K562 (cell line): ENCODE data around the gene CPLX3. TPM values are rescaled to one million over a fixed set of nuclear protein-coding genes. Genes with fewer than 3 reads are reported as not detected.

ENCODE experiments used
- ATAC-seq: fragments of 200-7000 bp; cut with Tn5 transposase; 3 replicates; pipeline ENCODE4 v1.9.1; 2020; ENCODE audit warnings: moderate library complexity
- BruUV-seq: library from RNA; stranded (reverse); fragments of 400-500 nt; replicated peaks from 2 replicates; lab custom pipeline; 2021; lab: Mats Ljungman, UMichigan
- CTCF ChIA-PET: fragments of 300-600 bp; formaldehyde crosslinking; extraction: SDS; loops from one replicate; lab custom pipeline; 2021; ENCODE audit warnings: low intra/inter-chr PET ratio; lab: Yijun Ruan, JAX
- POLR2A ChIA-PET: fragments of 300-600, 350-650 bp; sonication (Branson Sonifier 250); formaldehyde crosslinking; extraction: SDS; loops from one replicate; lab custom pipeline; 2021; ENCODE audit warnings: antibody characterized with exemption, inconsistent platforms; lab: Yijun Ruan, JAX
- DNase-seq, 4 experiments: peaks; one replicate each; pipeline versions ENCODE4 v3.0.0 to v3.0.0-alpha.2; 2011 to 2018; ENCODE audit warnings: low spot score in 3 of 4, mixed read lengths in 3 of 4; ENCODE audit errors: extremely low read depth in 1 of 4
- FAIRE-seq: peaks from 2 replicates; lab custom pipeline; 2011; peaks lifted over from hg19 to GRCh38; lab: Jason Lieb, UNC
- H2AFZ ChIP-seq: 2 replicates; pipeline ENCODE4 v1.6.0; 2011; ENCODE audit warnings: low read depth, low read length, control low read depth, inconsistent platforms
- H3K27ac ChIP-seq: fragments of 200-600 bp; 3 replicates; pipeline ENCODE4 v1.8.0; 2011; ENCODE audit warnings: low read depth, mild to moderate bottlenecking, control low read depth, inconsistent platforms, low read length, moderate library complexity, mixed read lengths; ENCODE audit errors: extremely low read depth
- H3K27me3 ChIP-seq, 2 experiments: fragments of 300-600 bp in 1 of 2; 2 replicates in 1 of 2; 3 replicates in 1 of 2; pipeline versions ENCODE4 v1.6.0 to v1.8.0; 2011; ENCODE audit warnings: inconsistent platforms in 2 of 2, low read length in 2 of 2, mild to moderate bottlenecking in 1 of 2, mixed read lengths in 1 of 2, moderate library complexity in 1 of 2; ENCODE audit not compliant: control insufficient read depth in 2 of 2, insufficient read depth in 2 of 2
- H3K36me3 ChIP-seq: fragments of 300-600 bp; 3 replicates; pipeline ENCODE4 v1.8.0; 2011; ENCODE audit warnings: mild to moderate bottlenecking, low read length, inconsistent platforms; ENCODE audit not compliant: control insufficient read depth, insufficient read depth
- H3K4me1 ChIP-seq, 2 experiments: fragments of 200-600 bp in 1 of 2; replicated peaks in 1 of 2; 2 replicates in 1 of 2; 3 replicates in 1 of 2; pipeline versions ENCODE4 v1.5.1 to v1.8.0; 2011; ENCODE audit warnings: inconsistent platforms in 2 of 2, low read length in 2 of 2, mild to moderate bottlenecking in 1 of 2, mixed read lengths in 1 of 2, moderate library complexity in 1 of 2; ENCODE audit not compliant: control insufficient read depth in 2 of 2, insufficient read depth in 2 of 2
- H3K4me2 ChIP-seq: 2 replicates; pipeline ENCODE4 v1.6.1; 2011; ENCODE audit warnings: low read length, control low read depth, inconsistent platforms, mixed read lengths; ENCODE audit not compliant: insufficient read depth
- H3K4me3 ChIP-seq: fragments of 200-600 bp; sonication (generic), shearing (Covaris generic); 2 replicates; pipeline ENCODE4 v1.5.1; 2016; ENCODE audit warnings: control low read depth, inconsistent platforms
- H3K79me2 ChIP-seq: fragments of 200-600 bp; 3 replicates; pipeline ENCODE4 v1.8.0; 2011; ENCODE audit warnings: low read length, inconsistent platforms; ENCODE audit not compliant: control insufficient read depth, insufficient read depth
- H3K9ac ChIP-seq, 2 experiments: 2 replicates each; pipeline versions ENCODE4 v1.6.0 to v1.6.1; 2011; ENCODE audit warnings: low read depth in 2 of 2, low read length in 2 of 2, control low read depth in 1 of 2, inconsistent platforms in 1 of 2, mild to moderate bottlenecking in 1 of 2, mixed read lengths in 1 of 2; ENCODE audit not compliant: insufficient read depth in 1 of 2
- H3K9me1 ChIP-seq: one replicate; pipeline ENCODE4 v1.6.0; 2011; ENCODE audit warnings: inconsistent platforms, mild to moderate bottlenecking, low read length, moderate library complexity; ENCODE audit not compliant: control insufficient read depth, insufficient read depth
- H3K9me3 ChIP-seq: replicated peaks from 2 replicates; pipeline ENCODE4 v1.5.1; 2011; ENCODE audit warnings: low read depth, low read length, inconsistent platforms; ENCODE audit not compliant: control insufficient read depth, insufficient read depth
- H4K20me1 ChIP-seq: replicated peaks from 2 replicates; pipeline ENCODE4 v1.6.1; 2011; ENCODE audit warnings: low read length, inconsistent platforms, mixed read lengths; ENCODE audit not compliant: control insufficient read depth, insufficient read depth
- ARID4B ChIP-seq: sonication (generic); formaldehyde crosslinking; IDR thresholded peaks from 2 replicates; pipeline ENCODE4 v1.8.0; 2022; ENCODE audit warnings: mild to moderate bottlenecking, missing genetic modification reagents
- CBX3 ChIP-seq, 2 experiments: IDR thresholded peaks; 1 replicate in 1 of 2; 2 replicates in 1 of 2; pipeline ENCODE4 v1.6.1; 2012; ENCODE audit warnings: inconsistent platforms in 2 of 2, low read length in 2 of 2, borderline replicate concordance in 1 of 2, control low read depth in 1 of 2
- CEBPB ChIP-seq: fragments of 450-650 bp; IDR thresholded peaks from 2 replicates; pipeline ENCODE4 v1.6.1; 2016; ENCODE audit warnings: missing genetic modification characterization, missing compliant biosample characterization
- HSF4 ChIP-seq: fragments of 250-450 bp; sonication (Bioruptor Pico); IDR thresholded peaks from 2 replicates; pipeline ENCODE4 v2.1.2; 2022; ENCODE audit warnings: mild to moderate bottlenecking, moderate library complexity, borderline replicate concordance
- RBM14 ChIP-seq: fragments of 200-400 bp; formaldehyde crosslinking; IDR thresholded peaks from 2 replicates; pipeline ENCODE4 v1.6.1; 2018; ENCODE audit warnings: low read depth, mild to moderate bottlenecking, low read length, moderate library complexity, borderline replicate concordance; ENCODE audit not compliant: insufficient read depth
- SP1 ChIP-seq: sonication (generic); formaldehyde crosslinking; IDR thresholded peaks from 2 replicates; pipeline ENCODE4 v1.8.1; 2022; ENCODE audit warnings: mild to moderate bottlenecking, missing genetic modification reagents
- TEAD1 ChIP-seq, 2 experiments: fragments of 450-650 bp in 1 of 2; sonication (generic) in 1 of 2; formaldehyde crosslinking; IDR thresholded peaks; 2 replicates each; pipeline versions ENCODE4 v1.4.0 to v1.8.0; 2020 to 2022; ENCODE audit warnings: mild to moderate bottlenecking in 2 of 2, missing genetic modification reagents in 1 of 2
- YY1 ChIP-seq, 3 experiments: IDR thresholded peaks; 2 replicates each; pipeline ENCODE4 v1.6.1; 2011; ENCODE audit warnings: low read length in 2 of 3, mild to moderate bottlenecking in 2 of 3, moderate library complexity in 2 of 3, borderline replicate concordance in 1 of 3, control low read depth in 1 of 3, low read depth in 1 of 3; ENCODE audit not compliant: insufficient read depth in 3 of 3, insufficient replicate concordance in 2 of 3, control insufficient read depth in 1 of 3, insufficient read length in 1 of 3; ENCODE audit errors: extremely low read depth in 1 of 3
- WGBS: fragments of 100-300 bp; shearing (Covaris generic); methylation state at CpG from one replicate; pipeline ENCODE4 v1.1.6; 2016; ENCODE audit warnings: low coverage, mixed read lengths; ENCODE audit not compliant: insufficient coverage; ENCODE audit errors: missing lambda C conversion rate; 5-methylcytosine and 5-hydroxymethylcytosine counted together
- in situ Hi-C: fragments of 300-500 bp; cut with MboI; formaldehyde crosslinking; loops from 4 replicates; pipeline ENCODE4 v1.15.0; 2018; ENCODE audit warnings: inconsistent platforms, mixed read lengths
- intact Hi-C: fragments of 100-400 bp; cut with micrococcal nuclease; formaldehyde crosslinking; loops from 2 replicates; pipeline ENCODE4 v1.14.2; 2022
- polyA plus RNA-seq, 8 experiments: library from polyadenylated mRNA; depleted of rRNA in 4 of 8; stranded (reverse) in 5 of 8; unstranded in 3 of 8; fragments of >200 nt; fragmentation: Nextera tagmentation in 2 of 8; fragmentation: Illumina TruSeq in 1 of 8; extraction: Ambion mirVana in 2 of 8; extraction: Trizol in 1 of 8; gene quantifications; 2 replicates each; pipeline versions ENCODE4 v1.2.1 to v1.2.3, GENCODE V29; 2011 to 2014; ENCODE audit warnings: inconsistent platforms in 1 of 8, missing spikeins in 1 of 8
- total RNA-seq, 7 experiments: library from RNA; depleted of rRNA in 6 of 7; stranded (reverse); fragments of >200 nt in 6 of 7; fragmentation: Illumina TruSeq in 2 of 7; extraction: Trizol in 2 of 7; gene quantifications; 2 replicates each; pipeline versions ENCODE4 v1.2.1 to v1.2.3, GENCODE V29; 2011 to 2021; ENCODE audit warnings: low replicate concordance in 1 of 7
- TF ChIP-seq, protein P1 (sequence below), 2 experiments: fragments of 200-800 bp in 1 of 2; sonication (Bioruptor generic) in 1 of 2; sonication (generic) in 1 of 2; formaldehyde crosslinking in 1 of 2; IDR thresholded peaks in 1 of 2; conservative IDR thresholded peaks in 1 of 2; 2 replicates each; pipeline versions ENCODE4 v1.5.0 to v1.6.1; 2016 to 2020; ENCODE audit warnings: missing compliant biosample characterization in 1 of 2, missing genetic modification characterization in 1 of 2, missing genetic modification reagents in 1 of 2
- TF ChIP-seq, protein P2 (sequence below): fragments of 450-650 bp; IDR thresholded peaks from 2 replicates; pipeline ENCODE4 v1.6.1; 2016; ENCODE audit warnings: borderline replicate concordance

CPLX3 gene
- total and polyA plus RNA-seq, 9 of the 15 experiments (the other 6 are each of a cell fraction or from before 2014, with no cell fraction given): not detected

DNA sequence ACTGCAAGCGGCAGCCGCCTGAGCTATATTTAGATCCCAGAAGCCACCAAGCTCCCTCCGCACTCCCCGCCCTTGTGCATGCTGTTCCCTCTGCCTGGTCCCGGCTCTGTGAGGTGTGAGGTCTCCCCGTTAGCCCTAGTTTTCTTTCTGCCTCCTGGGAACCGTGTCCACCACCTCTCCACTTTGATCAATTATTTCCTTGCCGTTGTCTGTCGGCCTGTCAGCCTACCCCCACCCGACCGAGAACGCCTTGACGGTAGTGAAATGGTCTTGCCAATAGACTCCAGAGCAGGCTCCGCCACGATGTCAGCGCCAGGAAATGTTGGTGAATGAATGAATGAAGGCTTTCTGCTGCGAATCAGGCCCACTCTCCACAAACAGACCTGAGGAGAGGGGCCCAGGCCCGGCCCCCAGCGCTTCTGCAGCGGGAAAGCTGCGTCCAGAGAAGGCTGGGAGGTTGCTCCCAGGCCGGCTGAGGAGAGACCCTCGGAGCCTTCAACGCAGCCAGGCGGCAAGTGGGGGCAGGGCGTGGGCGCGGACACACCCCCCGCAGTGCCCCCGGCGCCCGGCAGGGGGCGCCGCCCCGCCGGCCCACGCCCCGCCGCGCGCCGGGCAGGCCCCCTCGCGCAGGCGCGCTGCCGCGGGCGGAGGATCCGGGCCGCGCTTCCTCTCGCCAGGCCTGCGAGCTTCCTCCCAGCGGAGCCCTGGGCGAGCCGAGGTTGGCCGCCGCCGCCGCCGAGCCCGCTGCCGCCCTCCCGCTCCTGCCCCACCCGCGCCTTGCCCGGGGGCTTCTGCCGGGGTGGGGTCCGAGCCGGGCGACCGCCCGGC is 44.8 kb upstream of the CPLX3 start, which contains the start of gene CSK:
TSS of gene CSK (plus strand) at position 650 of the 828 bp plus-strand sequence. CDS start 16,218 bp downstream, outside the sequence.
- Histone ChIP-seq H3K4me1 (peaks cover 52 to 76% of the 10 kb centered on the region in 2 experiments), H3K79me2 (peaks cover 45% of the 10 kb centered on the region), H3K36me3 (peaks cover 20% of the 10 kb centered on the region; the same call in 2 of the 3 replicates), H3K4me2 (peak within 1 kb of the TSS; percentile 92), H2AFZ (peak within 1 kb of the TSS; percentile 94), H3K27ac (peak within 1 kb of the TSS; percentile 69), H3K27me3 (no peaks in the 10 kb centered on the region), H3K9me3 (no peaks in the 10 kb centered on the region), H3K9me1 (peaks cover 4% of the 10 kb centered on the region), H4K20me1 (peaks cover 3% of the 10 kb centered on the region; the same call in 1 of the 2 replicates), H3K4me3 (peak within 1 kb of the TSS; percentile 78), H3K9ac (peak within 1 kb of the TSS; percentile 73 to 93)
- no TSS peak for BruUV-seq
- no peak for FAIRE-seq
- WGBS: 4% methylated on average over 24 of the region's 74 CpGs
- DNase-seq: peak; percentile 84 to 96 (median 94)
- ChIA-PET CTCF (no interaction called here), POLR2A (interaction anchor here (0.6 kb wide), 1 partner anchor 901 kb away, joined by 3 read pairs; no protein-coding TSS in a partner anchor)
- in situ Hi-C loops (no loop called here), intact Hi-C loops (no loop called here)
- ATAC-seq: peak; percentile 63
- no peak for TF ChIP-seq RBM14
- peak; percentile 33; the same call in 1 of the 2 replicates for TF ChIP-seq SP1 (CRISPR knock-in tag)
- no peak for TF ChIP-seq CEBPB (tag)
- peak in 1 of 3 experiments; percentile 19 for TF ChIP-seq YY1 (IDR thresholded peaks at IDR 0.05; ENCODE audit: borderline replicate concordance in 1 of 3, control insufficient read depth in 1 of 3, extremely low read depth in 1 of 3, insufficient read depth in 3 of 3, insufficient read length in 1 of 3, insufficient replicate concordance in 2 of 3, low read depth in 1 of 3, low read length in 2 of 3)
- TF ChIP-seq, protein P1, sequence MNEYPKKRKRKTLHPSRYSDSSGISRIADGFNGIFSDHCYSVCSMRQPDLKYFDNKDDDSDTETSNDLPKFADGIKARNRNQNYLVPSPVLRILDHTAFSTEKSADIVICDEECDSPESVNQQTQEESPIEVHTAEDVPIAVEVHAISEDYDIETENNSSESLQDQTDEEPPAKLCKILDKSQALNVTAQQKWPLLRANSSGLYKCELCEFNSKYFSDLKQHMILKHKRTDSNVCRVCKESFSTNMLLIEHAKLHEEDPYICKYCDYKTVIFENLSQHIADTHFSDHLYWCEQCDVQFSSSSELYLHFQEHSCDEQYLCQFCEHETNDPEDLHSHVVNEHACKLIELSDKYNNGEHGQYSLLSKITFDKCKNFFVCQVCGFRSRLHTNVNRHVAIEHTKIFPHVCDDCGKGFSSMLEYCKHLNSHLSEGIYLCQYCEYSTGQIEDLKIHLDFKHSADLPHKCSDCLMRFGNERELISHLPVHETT (CRISPR knock-in tag; conservative IDR thresholded peaks at IDR 0.05 in 1 of 2, IDR thresholded peaks at IDR 0.05 in 1 of 2): peak in 1 of 2 experiments; percentile 52; a peak in 1 of 4 replicates
- no peak for TF ChIP-seq CBX3 (IDR thresholded peaks at IDR 0.05; ENCODE audit: borderline replicate concordance in 1 of 2, low read length in 2 of 2)
- TF ChIP-seq TEAD1 (CRISPR knock-in tag; IDR thresholded peaks at IDR 0.05): 0 out of 4 replicates have a peak, but pooled peaks of 1 of the 2 experiments have one; percentile 42
- TF ChIP-seq ARID4B: peak; percentile 82
- TF ChIP-seq, protein P2, sequence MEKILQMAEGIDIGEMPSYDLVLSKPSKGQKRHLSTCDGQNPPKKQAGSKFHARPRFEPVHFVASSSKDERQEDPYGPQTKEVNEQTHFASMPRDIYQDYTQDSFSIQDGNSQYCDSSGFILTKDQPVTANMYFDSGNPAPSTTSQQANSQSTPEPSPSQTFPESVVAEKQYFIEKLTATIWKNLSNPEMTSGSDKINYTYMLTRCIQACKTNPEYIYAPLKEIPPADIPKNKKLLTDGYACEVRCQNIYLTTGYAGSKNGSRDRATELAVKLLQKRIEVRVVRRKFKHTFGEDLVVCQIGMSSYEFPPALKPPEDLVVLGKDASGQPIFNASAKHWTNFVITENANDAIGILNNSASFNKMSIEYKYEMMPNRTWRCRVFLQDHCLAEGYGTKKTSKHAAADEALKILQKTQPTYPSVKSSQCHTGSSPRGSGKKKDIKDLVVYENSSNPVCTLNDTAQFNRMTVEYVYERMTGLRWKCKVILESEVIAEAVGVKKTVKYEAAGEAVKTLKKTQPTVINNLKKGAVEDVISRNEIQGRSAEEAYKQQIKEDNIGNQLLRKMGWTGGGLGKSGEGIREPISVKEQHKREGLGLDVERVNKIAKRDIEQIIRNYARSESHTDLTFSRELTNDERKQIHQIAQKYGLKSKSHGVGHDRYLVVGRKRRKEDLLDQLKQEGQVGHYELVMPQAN: peak; percentile 74
- TF ChIP-seq HSF4 (CRISPR knock-in tag): no peak
